HEK293T (cell line): ENCODE measurements around the gene POLR2E.

ENCODE experiments used
- CTCF ChIA-PET: fragments of 350-600 bp; formaldehyde crosslinking; extraction: SDS; loops from one replicate; lab custom pipeline; 2021; ENCODE audit warnings: antibody characterized with exemption, inconsistent platforms; lab: Yijun Ruan, JAX
- POLR2A ChIA-PET: fragments of 350-600 bp; formaldehyde crosslinking; extraction: SDS; loops from one replicate; lab custom pipeline; 2020; ENCODE audit warnings: antibody characterized with exemption, inconsistent platforms; lab: Yijun Ruan, JAX
- DNase-seq: peaks from one replicate; pipeline ENCODE4 v3.0.0; 2012; ENCODE audit warnings: mixed read lengths; ENCODE audit errors: extremely low spot score
- ARNT ChIP-seq: fragments of 450-650 bp; IDR thresholded peaks from 2 replicates; pipeline ENCODE4 v1.6.1; 2017; ENCODE audit warnings: mild to moderate bottlenecking
- BHLHE40 ChIP-seq: fragments of 450-650 bp; IDR thresholded peaks from 2 replicates; pipeline ENCODE4 v1.6.1; 2016; ENCODE audit warnings: mild to moderate bottlenecking, moderate library complexity, borderline replicate concordance
- CTBP1 ChIP-seq: fragments of 450-650 bp; IDR thresholded peaks from 2 replicates; pipeline ENCODE4 v1.6.1; 2016; ENCODE audit warnings: borderline replicate concordance
- ELF4 ChIP-seq: fragments of 450-650 bp; IDR thresholded peaks from 2 replicates; pipeline ENCODE4 v1.6.1; 2017; ENCODE audit warnings: antibody characterized with exemption
- FOXA1 ChIP-seq: fragments of 450-650 bp; IDR thresholded peaks from 2 replicates; pipeline ENCODE4 v1.6.1; 2016; ENCODE audit warnings: mild to moderate bottlenecking
- FOXK2 ChIP-seq: fragments of 450-650 bp; IDR thresholded peaks from 2 replicates; pipeline ENCODE4 v1.6.1; 2016; ENCODE audit warnings: mild to moderate bottlenecking
- HDGF ChIP-seq: fragments of 450-650 bp; IDR thresholded peaks from 2 replicates; pipeline ENCODE4 v1.6.1; 2017; ENCODE audit warnings: antibody characterized with exemption, borderline replicate concordance
- L3MBTL2 ChIP-seq: fragments of 450-650 bp; conservative IDR thresholded peaks from 2 replicates; pipeline ENCODE4 v1.6.1; 2016; ENCODE audit warnings: mild to moderate bottlenecking
- LEF1 ChIP-seq: fragments of 450-650 bp; IDR thresholded peaks from 2 replicates; pipeline ENCODE4 v1.6.1; 2017; ENCODE audit warnings: mild to moderate bottlenecking, borderline replicate concordance
- NFRKB ChIP-seq: fragments of 450-650 bp; IDR thresholded peaks from 2 replicates; pipeline ENCODE4 v1.6.1; 2016; ENCODE audit warnings: mild to moderate bottlenecking, moderate library complexity
- PKNOX1 ChIP-seq: fragments of 450-650 bp; IDR thresholded peaks from 2 replicates; pipeline ENCODE4 v1.6.1; 2016
- SP1 ChIP-seq: fragments of 450-650 bp; IDR thresholded peaks from 2 replicates; pipeline ENCODE4 v1.6.1; 2017
- SUZ12 ChIP-seq: fragments of 450-650 bp; IDR thresholded peaks from 2 replicates; pipeline ENCODE4 v1.6.1; 2016; ENCODE audit warnings: mild to moderate bottlenecking
- TARDBP ChIP-seq: fragments of 450-650 bp; IDR thresholded peaks from 2 replicates; pipeline ENCODE4 v1.6.1; 2016
- ZNF384 ChIP-seq: fragments of 450-650 bp; IDR thresholded peaks from 2 replicates; pipeline ENCODE4 v1.6.1; 2016

Gene POLR2E

GRCh38 chr19:1041272-1041834 is 53.8 kb downstream of the POLR2E start:
- no peak for TF ChIP-seq ELF4
- TF ChIP-seq ARNT = no peak
- no peak for TF ChIP-seq HDGF
- no peak for TF ChIP-seq FOXA1
- TF ChIP-seq TARDBP = no peak
- TF ChIP-seq FOXK2 = no peak
- no peak for TF ChIP-seq L3MBTL2
- no peak for TF ChIP-seq ZNF384
- no peak for TF ChIP-seq BHLHE40
- no peak for TF ChIP-seq SUZ12
- no peak for TF ChIP-seq SP1
- no peak for TF ChIP-seq PKNOX1
- no peak for DNase-seq
- ChIA-PET CTCF (no interaction called here), POLR2A (interaction anchor here (0.6 to 3.8 kb wide), 4 partner anchors 14 to 48 kb away, joined by 3 to 29 read pairs (median 3); partner anchors contain the start of genes CNN2 and RNU6-2)

- TF ChIP-seq SP1 (no peak), PKNOX1 (peak; percentile 100), FOXA1 (no peak), CTBP1 (peak; percentile 65)
Measured at GRCh38 chr19:1040476-1041271, 54.5 kb downstream of the POLR2E start.

GRCh38 chr19:1039646-1040475 is 55.3 kb downstream of the POLR2E start, which contains the start of gene ABCA7:
Gene ABCA7 (plus strand): TSS chr19:1040107. CDS start chr19:1041362, 1,255 bp downstream.
- ChIA-PET CTCF (no interaction called here), POLR2A (interaction anchor here (0.7 to 3.8 kb wide), 6 partner anchors 10 to 287 kb away, joined by 3 to 29 read pairs (median 5); partner anchors contain the start of genes CIRBP and CNN2)
- 0 out of 2 replicates have a peak, but pooled peaks have one; percentile 55 for TF ChIP-seq HDGF
- TF ChIP-seq L3MBTL2 = peak; percentile 72
- TF ChIP-seq ELF4 = no peak
- TF ChIP-seq LEF1 = no peak
- peak; percentile 100 for TF ChIP-seq PKNOX1
- no peak for TF ChIP-seq TARDBP
- no peak for TF ChIP-seq ZNF384
- peak; percentile 95 for DNase-seq

More at GRCh38 chr19:1040476-1041271, 54.5 kb downstream of the POLR2E start:
- ChIA-PET POLR2A (interaction anchor here (0.6 to 3.8 kb wide), 9 partner anchors 11 to 286 kb away, joined by 3 to 29 read pairs (median 3); partner anchors contain the start of genes CIRBP, CNN2 and RNU6-2), CTCF (no interaction called here)
- peak; percentile 87 for DNase-seq

GRCh38 chr19:1038978-1039645 is 56.1 kb downstream of the POLR2E start:
- CTCF ChIA-PET = no interaction called here
- no peak for DNase-seq
- no peak for TF ChIP-seq PKNOX1
- no peak for TF ChIP-seq HDGF
- TF ChIP-seq NFRKB = no peak
- POLR2A ChIA-PET = interaction anchor here (1.1 to 3.8 kb wide), 5 partner anchors 9 to 250 kb away, joined by 3 to 29 read pairs (median 6); partner anchors contain the start of genes CIRBP and CNN2

- TF ChIP-seq BHLHE40 (no peak), SUZ12 (no peak), PKNOX1 (no peak)
- POLR2A ChIA-PET = no interaction called here
- CTCF ChIA-PET = no interaction called here
- DNase-seq = no peak
Measured at GRCh38 chr19:1037621-1038064, 57.5 kb downstream of the POLR2E start.
